ENCODE results near the gene PLXDC2.

PLXDC2 gene

DNA sequence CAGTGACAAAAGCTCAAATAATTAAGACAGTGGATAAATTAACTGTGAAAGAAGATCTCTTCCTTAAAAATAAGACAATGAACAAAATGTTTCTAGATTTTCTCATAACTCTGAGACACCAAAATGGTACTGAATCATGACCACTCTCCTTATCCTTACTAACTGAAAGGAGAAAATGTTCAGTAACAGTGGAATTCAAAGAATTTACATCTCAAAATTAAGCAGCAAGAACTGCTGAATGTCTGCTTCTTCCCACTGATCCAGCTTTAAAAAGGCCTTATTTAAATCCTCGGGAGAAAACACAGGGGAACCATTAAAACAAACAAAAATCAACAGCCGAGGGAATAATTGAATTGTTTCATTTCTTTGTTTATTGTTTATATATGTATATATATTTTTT is 27.3 kb upstream of the PLXDC2 start:
- H3K4me3 ChIP-seq: no peak overlapping the region

DNA sequence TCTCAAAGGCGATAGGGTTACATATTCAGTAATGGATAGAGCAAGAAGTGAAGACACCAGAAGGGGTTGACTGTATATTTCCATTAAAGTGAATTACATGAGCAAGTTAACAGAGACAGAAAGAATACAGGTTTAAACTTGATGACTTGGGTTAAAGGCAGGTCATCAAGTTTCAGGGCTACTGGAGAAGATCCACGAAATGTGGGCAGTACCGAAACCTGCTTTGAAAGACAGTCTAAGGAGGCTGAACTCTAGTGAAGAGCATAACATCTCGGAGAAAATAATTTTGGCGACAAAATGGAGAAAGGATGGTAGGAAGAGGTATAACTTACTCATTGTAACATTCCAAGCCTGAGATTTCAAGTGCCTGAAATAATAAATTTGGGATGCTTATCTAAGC is 26.6 kb upstream of the PLXDC2 start:
- no peak for DNase-seq
- no peaks in the 10 kb centered on the region for H3K36me3 ChIP-seq
- H3K4me1 ChIP-seq: no peaks in the 10 kb centered on the region
- no peaks in the 10 kb centered on the region for H3K27me3 ChIP-seq
- H3K4me3 ChIP-seq: no peak overlapping the region
- TF ChIP-seq, protein P1, sequence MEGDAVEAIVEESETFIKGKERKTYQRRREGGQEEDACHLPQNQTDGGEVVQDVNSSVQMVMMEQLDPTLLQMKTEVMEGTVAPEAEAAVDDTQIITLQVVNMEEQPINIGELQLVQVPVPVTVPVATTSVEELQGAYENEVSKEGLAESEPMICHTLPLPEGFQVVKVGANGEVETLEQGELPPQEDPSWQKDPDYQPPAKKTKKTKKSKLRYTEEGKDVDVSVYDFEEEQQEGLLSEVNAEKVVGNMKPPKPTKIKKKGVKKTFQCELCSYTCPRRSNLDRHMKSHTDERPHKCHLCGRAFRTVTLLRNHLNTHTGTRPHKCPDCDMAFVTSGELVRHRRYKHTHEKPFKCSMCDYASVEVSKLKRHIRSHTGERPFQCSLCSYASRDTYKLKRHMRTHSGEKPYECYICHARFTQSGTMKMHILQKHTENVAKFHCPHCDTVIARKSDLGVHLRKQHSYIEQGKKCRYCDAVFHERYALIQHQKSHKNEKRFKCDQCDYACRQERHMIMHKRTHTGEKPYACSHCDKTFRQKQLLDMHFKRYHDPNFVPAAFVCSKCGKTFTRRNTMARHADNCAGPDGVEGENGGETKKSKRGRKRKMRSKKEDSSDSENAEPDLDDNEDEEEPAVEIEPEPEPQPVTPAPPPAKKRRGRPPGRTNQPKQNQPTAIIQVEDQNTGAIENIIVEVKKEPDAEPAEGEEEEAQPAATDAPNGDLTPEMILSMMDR (IDR thresholded peaks at IDR 0.05): no peak
- no peak overlapping the region for H3K27ac ChIP-seq
- intact Hi-C loops (cut with DNase I; ENCODE audit: low total_unique reads): loop anchor here (5.0 kb wide), 1 partner anchor 377 kb away; no protein-coding TSS in a partner anchor
- H3K9me3 ChIP-seq: no peaks in the 10 kb centered on the region

More for the DNA sequence above, 27.3 kb upstream of the PLXDC2 start:
- Histone ChIP-seq H3K36me3 (no peaks in the 10 kb centered on the region), H3K27ac (no peak overlapping the region), H3K4me1 (no peaks in the 10 kb centered on the region), H3K27me3 (no peaks in the 10 kb centered on the region), H3K9me3 (no peaks in the 10 kb centered on the region)
- TF ChIP-seq, protein P1 (IDR thresholded peaks at IDR 0.05): no peak
- intact Hi-C loops (cut with DNase I; ENCODE audit: low total_unique reads): loop anchor here (5.0 kb wide), 1 partner anchor 377 kb away; no protein-coding TSS in a partner anchor
- DNase-seq: no peak

DNA sequence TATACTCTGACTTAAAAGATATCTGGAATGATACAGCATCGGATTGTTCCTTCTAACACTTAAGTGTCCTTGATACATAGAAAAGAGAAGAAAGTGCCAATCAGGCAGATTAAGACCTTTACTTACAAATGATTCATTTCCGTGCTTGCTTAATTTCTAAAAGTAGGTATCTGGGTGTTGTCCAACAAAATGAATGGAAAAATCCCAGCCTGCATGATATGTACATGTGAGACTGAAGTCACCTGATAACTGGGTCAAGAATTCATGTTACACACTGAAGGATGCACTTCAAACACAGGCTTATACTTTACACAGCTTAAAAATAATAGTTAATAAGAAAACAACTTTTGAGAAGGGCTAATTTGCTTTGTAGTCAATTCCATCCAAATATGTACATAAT is 25.2 kb upstream of the PLXDC2 start:
- no peaks in the 10 kb centered on the region for H3K9me3 ChIP-seq
- no peak for DNase-seq
- no peak overlapping the region for H3K27ac ChIP-seq
- intact Hi-C loops (cut with DNase I; ENCODE audit: low total_unique reads): no loop called here
- TF ChIP-seq, protein P1 (IDR thresholded peaks at IDR 0.05): no peak
- H3K4me1 ChIP-seq: no peaks in the 10 kb centered on the region
- H3K4me3 ChIP-seq: no peak overlapping the region
- no peaks in the 10 kb centered on the region for H3K27me3 ChIP-seq
- no peaks in the 10 kb centered on the region for H3K36me3 ChIP-seq

DNA sequence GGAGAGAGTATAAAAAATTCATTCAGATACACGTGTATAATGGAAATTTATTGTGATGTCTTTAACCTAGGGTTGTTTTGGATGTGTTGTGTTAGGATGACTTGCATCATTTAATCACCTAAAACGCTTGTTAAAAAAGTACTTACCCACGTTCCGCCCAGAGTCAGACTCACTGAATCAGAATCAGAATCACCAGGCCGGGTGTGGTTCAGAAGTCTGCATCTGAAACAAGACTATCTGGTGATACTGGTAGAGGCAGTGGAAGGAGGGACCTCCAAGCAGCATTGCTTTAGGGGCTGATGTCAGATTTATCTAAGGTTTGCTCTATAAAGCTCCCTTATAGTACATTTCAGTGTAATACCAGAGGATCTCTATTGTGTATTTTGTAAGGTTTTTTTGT is 20.5 kb upstream of the PLXDC2 start:
- no peak for DNase-seq
- TF ChIP-seq, protein P1 (IDR thresholded peaks at IDR 0.05): no peak
- intact Hi-C loops (cut with DNase I; ENCODE audit: low total_unique reads): no loop called here
- H3K4me1 ChIP-seq: no peaks in the 10 kb centered on the region
- no peaks in the 10 kb centered on the region for H3K9me3 ChIP-seq
- H3K27ac ChIP-seq: no peak overlapping the region
- H3K4me3 ChIP-seq: no peak overlapping the region
- no peaks in the 10 kb centered on the region for H3K27me3 ChIP-seq
- no peaks in the 10 kb centered on the region for H3K36me3 ChIP-seq

DNA sequence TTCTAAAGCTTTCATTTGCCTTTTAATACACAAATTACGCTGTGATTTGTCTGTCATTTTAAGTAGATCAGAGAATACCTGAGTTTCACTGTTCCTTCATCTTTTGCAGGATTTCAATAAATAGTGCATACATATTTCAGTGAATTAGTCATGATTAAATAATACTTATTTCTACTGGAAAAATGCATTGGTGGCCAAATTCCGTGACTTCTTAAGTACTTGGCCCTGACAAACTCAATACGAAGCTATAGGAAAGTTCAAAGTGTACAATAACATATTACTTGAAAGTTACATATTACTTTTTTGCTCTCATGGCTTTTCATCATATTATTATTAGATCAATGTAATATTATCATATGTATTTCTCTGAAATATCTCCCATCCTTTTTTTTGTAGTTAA is 16.1 kb upstream of the PLXDC2 start:
- H3K36me3 ChIP-seq: no peaks in the 10 kb centered on the region
- no peak overlapping the region for H3K27ac ChIP-seq
- intact Hi-C loops (cut with DNase I; ENCODE audit: low total_unique reads): no loop called here
- DNase-seq: no peak
- H3K27me3 ChIP-seq: no peaks in the 10 kb centered on the region
- no peak overlapping the region for H3K4me3 ChIP-seq
- no peaks in the 10 kb centered on the region for H3K9me3 ChIP-seq
- TF ChIP-seq, protein P1 (IDR thresholded peaks at IDR 0.05): no peak
- no peaks in the 10 kb centered on the region for H3K4me1 ChIP-seq

DNA sequence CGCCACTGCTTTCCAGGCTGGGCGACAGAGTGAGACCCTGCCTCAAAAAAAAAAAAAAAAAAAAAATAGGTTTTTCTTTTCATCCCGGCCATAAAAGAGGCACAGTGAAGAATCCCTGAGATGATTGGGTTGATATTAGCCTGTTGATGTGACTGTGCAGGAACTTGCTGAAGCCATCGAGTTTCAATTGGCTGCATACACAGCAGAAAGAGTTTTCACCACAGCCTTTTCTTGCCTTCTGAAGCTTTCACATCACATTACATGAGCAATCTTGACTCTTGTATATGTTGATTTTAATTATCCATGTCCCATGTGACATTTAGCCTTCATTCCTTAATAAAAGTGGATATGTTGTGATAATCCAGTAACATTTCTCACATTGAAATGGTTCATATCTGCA is 14.9 kb upstream of the PLXDC2 start:
- TF ChIP-seq, protein P1 (IDR thresholded peaks at IDR 0.05): no peak
- intact Hi-C loops (cut with DNase I; ENCODE audit: low total_unique reads): no loop called here

More for the DNA sequence above, 14.9 kb upstream of the PLXDC2 start:
- Histone ChIP-seq H3K9me3 (no peaks in the 10 kb centered on the region), H3K27ac (no peak overlapping the region), H3K4me1 (no peaks in the 10 kb centered on the region), H3K4me3 (no peak overlapping the region), H3K27me3 (no peaks in the 10 kb centered on the region), H3K36me3 (no peaks in the 10 kb centered on the region)
- no peak for DNase-seq

All from tibial artery (tissue), 4 donors.